HepG2 (cell line): ENCODE results near the gene SULT2A1. TPM values are rescaled to one million over a fixed set of nuclear protein-coding genes. Genes with fewer than 3 reads are reported as not detected.

Source experiments
- ATAC-seq: fragments of 200-7000 bp; cut with Tn5 transposase; 3 replicates; pipeline ENCODE4 v1.9.1; 2020; ENCODE audit warnings: mild to moderate bottlenecking, moderate library complexity
- BruUV-seq: library from RNA; stranded (reverse); fragments of 400-500 nt; replicated peaks from 2 replicates; lab custom pipeline; 2021; lab: Mats Ljungman, UMichigan
- CTCF ChIA-PET: fragments of 300-600 bp; formaldehyde crosslinking; extraction: SDS; loops from one replicate; lab custom pipeline; 2021; ENCODE audit warnings: low total read pairs, inconsistent platforms, low intra/inter-chr PET ratio; lab: Yijun Ruan, JAX
- POLR2A ChIA-PET: fragments of 350-600 bp; sonication (Branson Sonifier 250); formaldehyde crosslinking; loops from one replicate; lab custom pipeline; 2020; ENCODE audit warnings: antibody characterized with exemption, inconsistent platforms; lab: Yijun Ruan, JAX
- DNase-seq: peaks from one replicate; pipeline ENCODE4 v3.0.0-alpha.2; 2015; ENCODE audit warnings: low spot score
- FAIRE-seq: peaks from 3 replicates; lab custom pipeline; 2011; peaks lifted over from hg19 to GRCh38; lab: Jason Lieb, UNC
- H2AFZ ChIP-seq: one replicate; pipeline ENCODE4 v1.6.1; 2011; ENCODE audit warnings: low read length, inconsistent platforms
- H3K27ac ChIP-seq: fragments of 300-600 bp; 3 replicates; pipeline ENCODE4 v1.8.0; 2011; ENCODE audit warnings: mixed run types, mild to moderate bottlenecking, mixed read lengths, low read length, inconsistent platforms; ENCODE audit not compliant: insufficient read depth; ENCODE audit errors: extremely low read length
- H3K27me3 ChIP-seq, 2 experiments: fragments of 200-600 bp in 1 of 2; 2 replicates in 1 of 2; 3 replicates in 1 of 2; pipeline versions ENCODE4 v1.6.0 to v1.8.0; 2011; ENCODE audit warnings: low read length in 2 of 2, mild to moderate bottlenecking in 2 of 2, moderate library complexity in 2 of 2, inconsistent platforms in 1 of 2; ENCODE audit not compliant: insufficient read depth in 2 of 2, control insufficient read depth in 1 of 2
- H3K36me3 ChIP-seq, 2 experiments: fragments of 200-600 bp in 1 of 2; replicated peaks in 1 of 2; 2 replicates in 1 of 2; 3 replicates in 1 of 2; pipeline versions ENCODE4 v1.5.1 to v1.8.0; 2011; ENCODE audit warnings: low read length in 2 of 2, inconsistent platforms in 1 of 2; ENCODE audit not compliant: insufficient read depth in 2 of 2, control insufficient read depth in 1 of 2
- H3K4me1 ChIP-seq: 2 replicates; pipeline ENCODE4 v1.5.1; 2012; ENCODE audit warnings: low read length, inconsistent platforms; ENCODE audit not compliant: insufficient read depth
- H3K4me2 ChIP-seq: 2 replicates; pipeline ENCODE4 v1.6.0; 2011; ENCODE audit warnings: low read depth, low read length, inconsistent platforms
- H3K4me3 ChIP-seq, 3 experiments: fragments of 200-600 bp in 1 of 3; sonication (generic), shearing (Covaris generic) in 1 of 3; replicated peaks in 1 of 3; 2 replicates each; pipeline ENCODE4 v1.5.1; 2011 to 2016; ENCODE audit warnings: low read length in 3 of 3, inconsistent platforms in 2 of 3, low read depth in 2 of 3, mild to moderate bottlenecking in 2 of 3, control low read depth in 1 of 3, mixed read lengths in 1 of 3; ENCODE audit not compliant: insufficient read depth in 1 of 3
- H3K79me2 ChIP-seq: one replicate; pipeline ENCODE4 v1.6.1; 2011; ENCODE audit warnings: low read length, inconsistent platforms; ENCODE audit not compliant: insufficient read depth
- H3K9ac ChIP-seq: 2 replicates; pipeline ENCODE4 v1.6.0; 2011; ENCODE audit warnings: mild to moderate bottlenecking, low read depth, low read length, inconsistent platforms; ENCODE audit not compliant: insufficient read depth
- H3K9me3 ChIP-seq: 2 replicates; pipeline ENCODE4 v1.5.1; 2012; ENCODE audit warnings: mild to moderate bottlenecking, low read length
- H4K20me1 ChIP-seq: 2 replicates; pipeline ENCODE4 v1.6.0; 2011; ENCODE audit warnings: inconsistent platforms, mild to moderate bottlenecking, low read length, moderate library complexity; ENCODE audit not compliant: insufficient read depth
- DNMT3B ChIP-seq: conservative IDR thresholded peaks from 2 replicates; pipeline ENCODE4 v1.6.1; 2016; ENCODE audit warnings: missing biosample characterization, control low read depth
- ELF3 ChIP-seq: IDR thresholded peaks from 2 replicates; pipeline ENCODE4 v1.6.1; 2016; ENCODE audit warnings: missing genetic modification reagents, missing compliant biosample characterization
- GFI1 ChIP-seq: sonication (generic); formaldehyde crosslinking; IDR thresholded peaks from 2 replicates; pipeline ENCODE4 v1.5.0; 2020; ENCODE audit warnings: missing genetic modification reagents, mild to moderate bottlenecking, borderline replicate concordance
- PAF1 ChIP-seq: IDR thresholded peaks from 2 replicates; pipeline ENCODE4 v1.6.1; 2016; ENCODE audit warnings: missing genetic modification reagents, missing compliant biosample characterization
- PAWR ChIP-seq: sonication (generic); formaldehyde crosslinking; IDR thresholded peaks from 2 replicates; pipeline ENCODE4 v1.4.0; 2020; ENCODE audit warnings: missing genetic modification reagents, mild to moderate bottlenecking, borderline replicate concordance
- ZEB1 ChIP-seq: IDR thresholded peaks from 2 replicates; pipeline ENCODE4 v1.6.1; 2012; ENCODE audit warnings: mild to moderate bottlenecking, low read depth, inconsistent platforms; ENCODE audit not compliant: insufficient replicate concordance
- ZNF121 ChIP-seq: sonication (generic); formaldehyde crosslinking; IDR thresholded peaks from 2 replicates; pipeline ENCODE4 v1.5.0; 2020; ENCODE audit warnings: mild to moderate bottlenecking, missing genetic modification reagents
- ZNF660 ChIP-seq: sonication (generic); formaldehyde crosslinking; IDR thresholded peaks from 2 replicates; pipeline ENCODE4 v1.5.1; 2020; ENCODE audit warnings: mild to moderate bottlenecking, low read depth, missing genetic modification reagents, borderline replicate concordance
- WGBS: methylation state at CpG from one replicate; pipeline ENCODE4 v1.1.6; 2017; ENCODE audit warnings: low lambda C conversion rate; 5-methylcytosine and 5-hydroxymethylcytosine counted together
- in situ Hi-C: cut with HindIII; loops from 2 replicates; pipeline ENCODE4 v1.10.0; 2017; ENCODE audit warnings: low pct_unique_long_range_greater_than_20kb; ENCODE audit not compliant: extremely low pct_ligation_motif_present
- intact Hi-C: fragments of 100-400 bp; cut with micrococcal nuclease; formaldehyde crosslinking; loops from one replicate; pipeline ENCODE4 v1.10.0; 2022; ENCODE audit not compliant: unreplicated experiment
- polyA plus RNA-seq, 8 experiments: library from polyadenylated mRNA; depleted of rRNA in 3 of 8; stranded (reverse) in 7 of 8; unstranded in 1 of 8; fragments of >200 nt; fragmentation: Illumina TruSeq in 4 of 8; extraction: Trizol in 4 of 8; gene quantifications; 2 replicates each; pipeline versions ENCODE4 v1.2.1 to v1.2.3, GENCODE V29; 2011 to 2016; ENCODE audit warnings: low read depth in 4 of 8, missing spikeins in 1 of 8, mixed read lengths in 1 of 8; ENCODE audit not compliant: insufficient read depth in 1 of 8
- total RNA-seq, 5 experiments: library from RNA; depleted of rRNA; stranded (reverse); fragments of >200 nt; fragmentation: Illumina TruSeq; extraction: Trizol; gene quantifications; 2 replicates each; pipeline ENCODE4 v1.2.3, GENCODE V29; 2016; ENCODE audit warnings: low read depth in 1 of 5
- TF ChIP-seq, protein P1 (sequence below): sonication (generic); formaldehyde crosslinking; IDR thresholded peaks from 2 replicates; pipeline ENCODE4 v1.4.0; 2020; ENCODE audit warnings: missing genetic modification reagents, mild to moderate bottlenecking, borderline replicate concordance
- TF ChIP-seq, protein P2 (sequence below): sonication (generic); formaldehyde crosslinking; conservative IDR thresholded peaks from 2 replicates; pipeline ENCODE4 v1.8.0; 2022; ENCODE audit warnings: missing genetic modification reagents
- TF ChIP-seq, protein P3 (sequence below): sonication (generic); formaldehyde crosslinking; IDR thresholded peaks from one replicate; pipeline ENCODE4 v1.5.1; 2020; ENCODE audit warnings: mild to moderate bottlenecking, missing genetic modification reagents; ENCODE audit errors: not compliant biosample characterization

Gene SULT2A1
- total and polyA plus RNA-seq, 2 of the 13 experiments (the other 11 are each of a cell fraction or from before 2014, with no cell fraction given), result 137 to 193 TPM

DNA sequence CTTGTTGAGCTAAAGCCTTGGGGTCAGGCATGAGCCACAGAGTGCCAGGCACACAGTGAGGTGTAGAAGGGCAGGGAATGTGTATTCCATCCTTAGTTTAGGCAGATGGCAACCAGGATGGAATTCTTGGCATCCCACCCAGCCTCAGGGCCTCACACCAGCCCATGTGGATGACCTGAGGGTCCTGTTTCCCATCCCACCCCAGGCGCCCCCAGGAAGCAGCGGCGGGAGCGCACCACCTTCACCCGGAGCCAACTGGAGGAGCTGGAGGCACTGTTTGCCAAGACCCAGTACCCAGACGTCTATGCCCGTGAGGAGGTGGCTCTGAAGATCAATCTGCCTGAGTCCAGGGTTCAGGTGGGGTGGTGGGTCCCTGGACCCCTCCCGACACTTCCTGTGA is 50.1 kb downstream of the SULT2A1 start (continued):
- TF ChIP-seq, protein P1, sequence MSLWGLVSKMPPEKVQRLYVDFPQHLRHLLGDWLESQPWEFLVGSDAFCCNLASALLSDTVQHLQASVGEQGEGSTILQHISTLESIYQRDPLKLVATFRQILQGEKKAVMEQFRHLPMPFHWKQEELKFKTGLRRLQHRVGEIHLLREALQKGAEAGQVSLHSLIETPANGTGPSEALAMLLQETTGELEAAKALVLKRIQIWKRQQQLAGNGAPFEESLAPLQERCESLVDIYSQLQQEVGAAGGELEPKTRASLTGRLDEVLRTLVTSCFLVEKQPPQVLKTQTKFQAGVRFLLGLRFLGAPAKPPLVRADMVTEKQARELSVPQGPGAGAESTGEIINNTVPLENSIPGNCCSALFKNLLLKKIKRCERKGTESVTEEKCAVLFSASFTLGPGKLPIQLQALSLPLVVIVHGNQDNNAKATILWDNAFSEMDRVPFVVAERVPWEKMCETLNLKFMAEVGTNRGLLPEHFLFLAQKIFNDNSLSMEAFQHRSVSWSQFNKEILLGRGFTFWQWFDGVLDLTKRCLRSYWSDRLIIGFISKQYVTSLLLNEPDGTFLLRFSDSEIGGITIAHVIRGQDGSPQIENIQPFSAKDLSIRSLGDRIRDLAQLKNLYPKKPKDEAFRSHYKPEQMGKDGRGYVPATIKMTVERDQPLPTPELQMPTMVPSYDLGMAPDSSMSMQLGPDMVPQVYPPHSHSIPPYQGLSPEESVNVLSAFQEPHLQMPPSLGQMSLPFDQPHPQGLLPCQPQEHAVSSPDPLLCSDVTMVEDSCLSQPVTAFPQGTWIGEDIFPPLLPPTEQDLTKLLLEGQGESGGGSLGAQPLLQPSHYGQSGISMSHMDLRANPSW (CRISPR knock-in tag), result no peak
- no peak for TF ChIP-seq ZNF121 (CRISPR knock-in tag)
- TF ChIP-seq, all 625 proteins: peak for 0

DNA sequence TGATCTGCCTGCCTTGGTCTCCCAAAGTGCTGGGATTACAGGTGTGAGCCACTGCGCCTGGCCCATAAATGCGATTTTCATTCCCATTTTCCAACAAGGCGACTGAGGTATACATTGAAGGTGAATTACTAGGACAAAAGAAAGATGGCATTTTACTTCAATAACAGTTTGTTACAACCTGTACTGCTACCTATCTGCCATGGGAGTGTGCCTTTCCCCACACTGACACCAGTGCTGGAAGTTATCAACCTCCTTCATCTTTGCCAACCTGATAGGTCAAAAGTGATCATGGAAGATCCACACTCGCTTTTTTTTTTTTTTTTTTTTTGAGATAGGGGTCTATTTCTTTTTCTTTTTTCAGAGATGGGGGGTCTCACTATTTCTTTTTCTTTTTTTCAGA is 53.4 kb downstream of the SULT2A1 start:
- no peak overlapping the region for H3K4me2 ChIP-seq
- WGBS, result 68% methylated on average over 4 of the region's 4 CpGs
- H3K4me1 ChIP-seq, result no peaks in the 10 kb centered on the region
- intact Hi-C loops, result no loop called here
- no peak overlapping the region for H2AFZ ChIP-seq
- no peak overlapping the region for H3K9ac ChIP-seq
- H3K9me3 ChIP-seq, result no peaks in the 10 kb centered on the region
- H3K4me3 ChIP-seq, result no peak overlapping the region
- H3K79me2 ChIP-seq, result no peaks in the 10 kb centered on the region
- no TSS peak for BruUV-seq
- no peak overlapping the region for H3K27ac ChIP-seq
- no peaks in the 10 kb centered on the region for H4K20me1 ChIP-seq
- FAIRE-seq (peak; percentile 23), ATAC-seq (no peak), DNase-seq (no peak)
- in situ Hi-C loops, result no loop called here
- H3K36me3 ChIP-seq, result no peaks in the 10 kb centered on the region
- POLR2A ChIA-PET, result no interaction called here
- no peaks in the 10 kb centered on the region for H3K27me3 ChIP-seq
- CTCF ChIA-PET, result no interaction called here
- TF ChIP-seq, protein P2, sequence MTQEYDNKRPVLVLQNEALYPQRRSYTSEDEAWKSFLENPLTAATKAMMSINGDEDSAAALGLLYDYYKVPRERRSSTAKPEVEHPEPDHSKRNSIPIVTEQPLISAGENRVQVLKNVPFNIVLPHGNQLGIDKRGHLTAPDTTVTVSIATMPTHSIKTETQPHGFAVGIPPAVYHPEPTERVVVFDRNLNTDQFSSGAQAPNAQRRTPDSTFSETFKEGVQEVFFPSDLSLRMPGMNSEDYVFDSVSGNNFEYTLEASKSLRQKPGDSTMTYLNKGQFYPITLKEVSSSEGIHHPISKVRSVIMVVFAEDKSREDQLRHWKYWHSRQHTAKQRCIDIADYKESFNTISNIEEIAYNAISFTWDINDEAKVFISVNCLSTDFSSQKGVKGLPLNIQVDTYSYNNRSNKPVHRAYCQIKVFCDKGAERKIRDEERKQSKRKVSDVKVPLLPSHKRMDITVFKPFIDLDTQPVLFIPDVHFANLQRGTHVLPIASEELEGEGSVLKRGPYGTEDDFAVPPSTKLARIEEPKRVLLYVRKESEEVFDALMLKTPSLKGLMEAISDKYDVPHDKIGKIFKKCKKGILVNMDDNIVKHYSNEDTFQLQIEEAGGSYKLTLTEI (CRISPR knock-in tag), result no peak
- no peak for TF ChIP-seq ZNF660 (CRISPR knock-in tag)
- no peak for TF ChIP-seq GFI1
- TF ChIP-seq, protein P3, sequence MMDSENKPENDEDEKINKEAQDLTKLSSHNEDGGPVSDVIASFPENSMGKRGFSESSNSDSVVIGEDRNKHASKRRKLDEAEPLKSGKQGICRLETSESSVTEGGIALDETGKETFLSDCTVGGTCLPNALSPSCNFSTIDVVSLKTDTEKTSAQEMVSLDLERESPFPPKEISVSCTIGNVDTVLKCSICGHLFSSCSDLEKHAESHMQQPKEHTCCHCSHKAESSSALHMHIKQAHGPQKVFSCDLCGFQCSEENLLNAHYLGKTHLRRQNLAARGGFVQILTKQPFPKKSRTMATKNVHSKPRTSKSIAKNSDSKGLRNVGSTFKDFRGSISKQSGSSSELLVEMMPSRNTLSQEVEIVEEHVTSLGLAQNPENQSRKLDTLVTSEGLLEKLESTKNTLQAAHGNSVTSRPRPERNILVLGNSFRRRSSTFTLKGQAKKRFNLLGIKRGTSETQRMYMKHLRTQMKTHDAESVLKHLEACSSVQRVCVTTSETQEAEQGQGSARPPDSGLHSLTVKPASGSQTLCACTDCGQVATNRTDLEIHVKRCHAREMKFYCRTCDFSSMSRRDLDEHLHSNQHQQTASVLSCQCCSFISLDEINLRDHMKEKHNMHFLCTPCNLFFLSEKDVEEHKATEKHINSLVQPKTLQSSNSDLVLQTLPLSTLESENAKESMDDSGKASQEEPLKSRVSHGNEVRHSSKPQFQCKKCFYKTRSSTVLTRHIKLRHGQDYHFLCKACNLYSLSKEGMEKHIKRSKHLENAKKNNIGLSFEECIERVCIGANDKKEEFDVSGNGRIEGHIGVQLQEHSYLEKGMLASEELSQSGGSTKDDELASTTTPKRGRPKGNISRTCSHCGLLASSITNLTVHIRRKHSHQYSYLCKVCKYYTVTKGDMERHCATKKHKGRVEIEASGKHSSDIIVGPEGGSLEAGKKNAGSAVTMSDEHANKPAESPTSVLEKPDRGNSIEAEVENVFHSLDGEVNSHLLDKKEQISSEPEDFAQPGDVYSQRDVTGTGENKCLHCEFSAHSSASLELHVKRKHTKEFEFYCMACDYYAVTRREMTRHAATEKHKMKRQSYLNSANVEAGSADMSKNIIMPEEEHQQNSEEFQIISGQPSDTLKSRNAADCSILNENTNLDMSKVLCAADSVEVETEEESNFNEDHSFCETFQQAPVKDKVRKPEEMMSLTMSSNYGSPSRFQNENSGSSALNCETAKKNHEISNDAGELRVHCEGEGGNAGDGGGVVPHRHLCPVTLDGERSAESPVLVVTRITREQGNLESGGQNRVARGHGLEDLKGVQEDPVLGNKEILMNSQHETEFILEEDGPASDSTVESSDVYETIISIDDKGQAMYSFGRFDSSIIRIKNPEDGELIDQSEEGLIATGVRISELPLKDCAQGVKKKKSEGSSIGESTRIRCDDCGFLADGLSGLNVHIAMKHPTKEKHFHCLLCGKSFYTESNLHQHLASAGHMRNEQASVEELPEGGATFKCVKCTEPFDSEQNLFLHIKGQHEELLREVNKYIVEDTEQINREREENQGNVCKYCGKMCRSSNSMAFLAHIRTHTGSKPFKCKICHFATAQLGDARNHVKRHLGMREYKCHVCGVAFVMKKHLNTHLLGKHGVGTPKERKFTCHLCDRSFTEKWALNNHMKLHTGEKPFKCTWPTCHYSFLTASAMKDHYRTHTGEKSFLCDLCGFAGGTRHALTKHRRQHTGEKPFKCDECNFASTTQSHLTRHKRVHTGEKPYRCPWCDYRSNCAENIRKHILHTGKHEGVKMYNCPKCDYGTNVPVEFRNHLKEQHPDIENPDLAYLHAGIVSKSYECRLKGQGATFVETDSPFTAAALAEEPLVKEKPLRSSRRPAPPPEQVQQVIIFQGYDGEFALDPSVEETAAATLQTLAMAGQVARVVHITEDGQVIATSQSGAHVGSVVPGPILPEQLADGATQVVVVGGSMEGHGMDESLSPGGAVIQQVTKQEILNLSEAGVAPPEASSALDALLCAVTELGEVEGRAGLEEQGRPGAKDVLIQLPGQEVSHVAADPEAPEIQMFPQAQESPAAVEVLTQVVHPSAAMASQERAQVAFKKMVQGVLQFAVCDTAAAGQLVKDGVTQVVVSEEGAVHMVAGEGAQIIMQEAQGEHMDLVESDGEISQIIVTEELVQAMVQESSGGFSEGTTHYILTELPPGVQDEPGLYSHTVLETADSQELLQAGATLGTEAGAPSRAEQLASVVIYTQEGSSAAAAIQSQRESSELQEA (CRISPR knock-in tag), result no peak
- no peak for TF ChIP-seq ELF3 (CRISPR knock-in tag)
- TF ChIP-seq PAWR (CRISPR knock-in tag), result no peak
- TF ChIP-seq ZEB1, result no peak
- no peak for TF ChIP-seq PAF1 (CRISPR knock-in tag)
- TF ChIP-seq DNMT3B (CRISPR knock-in tag), result no peak
